ENCODE results near the gene PPT1.

- TF ChIP-seq POLR2AphosphoS5 (IDR thresholded peaks at IDR 0.05; ENCODE audit: low read depth, low read length) (no peak), SIN3A (IDR thresholded peaks at IDR 0.05; ENCODE audit: borderline replicate concordance, insufficient read depth, low read length) (no peak), FOXP2 (optimal IDR thresholded peaks at IDR 0.05; ENCODE audit: borderline replicate concordance, extremely low read depth, extremely low read length, insufficient read depth) (no peak)
- TF ChIP-seq, protein P1, sequence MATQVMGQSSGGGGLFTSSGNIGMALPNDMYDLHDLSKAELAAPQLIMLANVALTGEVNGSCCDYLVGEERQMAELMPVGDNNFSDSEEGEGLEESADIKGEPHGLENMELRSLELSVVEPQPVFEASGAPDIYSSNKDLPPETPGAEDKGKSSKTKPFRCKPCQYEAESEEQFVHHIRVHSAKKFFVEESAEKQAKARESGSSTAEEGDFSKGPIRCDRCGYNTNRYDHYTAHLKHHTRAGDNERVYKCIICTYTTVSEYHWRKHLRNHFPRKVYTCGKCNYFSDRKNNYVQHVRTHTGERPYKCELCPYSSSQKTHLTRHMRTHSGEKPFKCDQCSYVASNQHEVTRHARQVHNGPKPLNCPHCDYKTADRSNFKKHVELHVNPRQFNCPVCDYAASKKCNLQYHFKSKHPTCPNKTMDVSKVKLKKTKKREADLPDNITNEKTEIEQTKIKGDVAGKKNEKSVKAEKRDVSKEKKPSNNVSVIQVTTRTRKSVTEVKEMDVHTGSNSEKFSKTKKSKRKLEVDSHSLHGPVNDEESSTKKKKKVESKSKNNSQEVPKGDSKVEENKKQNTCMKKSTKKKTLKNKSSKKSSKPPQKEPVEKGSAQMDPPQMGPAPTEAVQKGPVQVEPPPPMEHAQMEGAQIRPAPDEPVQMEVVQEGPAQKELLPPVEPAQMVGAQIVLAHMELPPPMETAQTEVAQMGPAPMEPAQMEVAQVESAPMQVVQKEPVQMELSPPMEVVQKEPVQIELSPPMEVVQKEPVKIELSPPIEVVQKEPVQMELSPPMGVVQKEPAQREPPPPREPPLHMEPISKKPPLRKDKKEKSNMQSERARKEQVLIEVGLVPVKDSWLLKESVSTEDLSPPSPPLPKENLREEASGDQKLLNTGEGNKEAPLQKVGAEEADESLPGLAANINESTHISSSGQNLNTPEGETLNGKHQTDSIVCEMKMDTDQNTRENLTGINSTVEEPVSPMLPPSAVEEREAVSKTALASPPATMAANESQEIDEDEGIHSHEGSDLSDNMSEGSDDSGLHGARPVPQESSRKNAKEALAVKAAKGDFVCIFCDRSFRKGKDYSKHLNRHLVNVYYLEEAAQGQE (IDR thresholded peaks at IDR 0.05; ENCODE audit: insufficient read depth in 1 of 2, low read depth in 2 of 2, low read length in 2 of 2): no peak
Observed at GRCh38 chr1:40044110-40044509, 52.9 kb downstream of the PPT1 start.

Data from PFSK-1 (cell line).